ENCODE data around the gene GPRIN3. TPM values are rescaled to one million over a fixed set of nuclear protein-coding genes. Genes with fewer than 3 reads are reported as not detected.

GPRIN3 gene
- total RNA-seq, 1 experiment from 2014 or later = 0.39 TPM

GRCh38 chr4:89352541-89352940, 44.9 kb upstream of the GPRIN3 start:
- no peak overlapping the region for H3K4me2 ChIP-seq (ENCODE audit: low read length)
- no peak overlapping the region for H3K27ac ChIP-seq (ENCODE audit: low read depth, low read length)
- H3K4me3 ChIP-seq (replicated peaks in 1 of 2; ENCODE audit: low read depth in 1 of 2, low read length in 2 of 2) = no peak overlapping the region
- CTCF ChIA-PET = no interaction called here
- H3K4me1 ChIP-seq (ENCODE audit: control insufficient read depth in 1 of 2, insufficient read depth in 2 of 2, low read length in 2 of 2) = no peaks in the 10 kb centered on the region
- POLR2A ChIA-PET = no interaction called here
- no peak for ATAC-seq
- no peak overlapping the region for H3K9ac ChIP-seq (ENCODE audit: low read length)
- no peaks in the 10 kb centered on the region for H3K36me3 ChIP-seq (ENCODE audit: control insufficient read depth in 1 of 2, insufficient read depth in 2 of 2, low read length in 2 of 2)
- H3K27me3 ChIP-seq (ENCODE audit: insufficient read depth, low read length) = no peaks in the 10 kb centered on the region
- TF ChIP-seq RAD21 (IDR thresholded peaks at IDR 0.05; ENCODE audit: low read depth) (no peak), POLR2AphosphoS5 (IDR thresholded peaks at IDR 0.05; ENCODE audit: low read depth, low read length) (no peak), ZBTB33 (IDR thresholded peaks at IDR 0.05; ENCODE audit: extremely low read depth, insufficient replicate concordance, low read length) (no peak), MAX (IDR thresholded peaks at IDR 0.05) (no peak), SRF (IDR thresholded peaks at IDR 0.05; ENCODE audit: low read depth) (no peak), EGR1 (IDR thresholded peaks at IDR 0.05; ENCODE audit: low read depth) (no peak), YY1 (IDR thresholded peaks at IDR 0.05; ENCODE audit: extremely low read depth, insufficient replicate concordance, low read depth, low read length) (no peak), ZFX (IDR thresholded peaks at IDR 0.05) (no peak), TCF7L2 (IDR thresholded peaks at IDR 0.05; ENCODE audit: borderline replicate concordance, extremely low read depth, insufficient read depth, insufficient read length) (no peak), FOSL1 (IDR thresholded peaks at IDR 0.05; ENCODE audit: low read depth) (no peak), EZH2phosphoT487 (IDR thresholded peaks at IDR 0.05; ENCODE audit: borderline replicate concordance) (no peak), EZH2 (IDR thresholded peaks at IDR 0.05) (no peak), CTCF (IDR thresholded peaks at IDR 0.05 in 2 of 3, conservative IDR thresholded peaks at IDR 0.05 in 1 of 3; ENCODE audit: borderline replicate concordance in 1 of 3, insufficient read depth in 1 of 3, low read depth in 2 of 3, low read length in 2 of 3) (no peak), POLR2A (IDR thresholded peaks at IDR 0.05; ENCODE audit: borderline replicate concordance, extremely low read depth, insufficient read depth, insufficient read length) (no peak)
- H3K9me3 ChIP-seq (ENCODE audit: control insufficient read depth in 1 of 2, insufficient read depth in 1 of 2, low read depth in 1 of 2, low read length in 2 of 2) = no peaks in the 10 kb centered on the region
- DNase-seq (ENCODE audit: low read depth, low spot score) = no peak
- H4K20me1 ChIP-seq (ENCODE audit: insufficient read depth) = no peaks in the 10 kb centered on the region
- intact Hi-C loops (cut with micrococcal nuclease) = no loop called here
- RAD21 ChIA-PET (ENCODE audit: low non-redundant PET in 1 of 2, low total read pairs in 2 of 2, uncharacterized antibody in 2 of 2, unreplicated experiment in 2 of 2) = no interaction called here
- H3K79me2 ChIP-seq (ENCODE audit: insufficient read depth, low read length) = no peaks in the 10 kb centered on the region
- no peak overlapping the region for H2AFZ ChIP-seq (ENCODE audit: low read depth, low read length, poor library complexity, severe bottlenecking)
- no TSS peak for BruUV-seq (replicated peaks)
- H3K9me2 ChIP-seq (ENCODE audit: insufficient read depth) = no peaks in the 10 kb centered on the region

Data from HCT116 (cell line).